Uterus (tissue), 2 donors: Measurements from ENCODE around the gene CCDC185.

ENCODE experiments used
- CTCF ChIP-seq, 4 experiments: fragments of 200-600 bp in 2 of 4; fragments of 450-650 bp in 2 of 4; sonication (generic) in 2 of 4; IDR thresholded peaks; one replicate each; pipeline ENCODE4 v1.5.1; 2016 to 2019; ENCODE audit warnings: antibody characterized with exemption in 4 of 4, mild to moderate bottlenecking in 2 of 4, moderate library complexity in 1 of 4
- POLR2A ChIP-seq, 2 donors: fragments of 450-650 bp; IDR thresholded peaks; one replicate each; pipeline ENCODE4 v1.6.1; 2016; ENCODE audit warnings: antibody characterized with exemption in 2 of 2, mild to moderate bottlenecking in 1 of 2, moderate library complexity in 1 of 2

GRCh38 chr1:223394706-223395105 lies 1.5 kb downstream of the CCDC185 start:
- TF ChIP-seq CTCF (IDR thresholded peaks at IDR 0.05) (no peak), POLR2A (IDR thresholded peaks at IDR 0.05) (no peak)
